ENCODE data around the gene POLL. TPM values are rescaled to one million over a fixed set of nuclear protein-coding genes. Genes with fewer than 3 reads are reported as not detected.

The POLL gene
- total RNA-seq, 1 donor from 2014 or later: 47.3 TPM

DNA sequence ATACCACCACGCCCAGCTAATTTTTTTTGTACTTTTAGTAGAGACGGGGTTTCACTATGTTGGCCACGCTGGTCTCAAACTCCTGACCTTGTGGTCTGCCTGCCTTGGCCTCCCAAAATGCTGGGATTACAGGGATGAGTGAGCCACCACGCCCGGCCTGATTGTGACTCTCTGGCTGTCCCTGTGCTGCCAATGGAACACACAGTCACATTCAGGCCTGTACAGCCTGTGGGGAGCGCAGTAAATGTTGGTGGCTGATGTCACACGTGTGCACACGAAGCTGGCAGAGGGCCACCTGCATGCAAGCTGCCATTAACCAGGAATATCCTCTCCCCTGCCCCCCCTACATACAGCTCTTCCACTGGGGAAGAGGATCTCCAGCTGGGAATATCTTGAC lies 22.1 kb downstream of the POLL start:
- Mint-ChIP-seq H3K27ac (no peak overlapping the region), H3K4me1 (peaks cover 21% of the 10 kb centered on the region), H3K27me3 (ENCODE audit: low read depth) (peaks cover 89% of the 10 kb centered on the region), H3K4me3 (peak overlapping the region; percentile 35), H3K36me3 (no peaks in the 10 kb centered on the region), H3K9me3 (no peaks in the 10 kb centered on the region)
- TF ChIP-seq, protein P1, sequence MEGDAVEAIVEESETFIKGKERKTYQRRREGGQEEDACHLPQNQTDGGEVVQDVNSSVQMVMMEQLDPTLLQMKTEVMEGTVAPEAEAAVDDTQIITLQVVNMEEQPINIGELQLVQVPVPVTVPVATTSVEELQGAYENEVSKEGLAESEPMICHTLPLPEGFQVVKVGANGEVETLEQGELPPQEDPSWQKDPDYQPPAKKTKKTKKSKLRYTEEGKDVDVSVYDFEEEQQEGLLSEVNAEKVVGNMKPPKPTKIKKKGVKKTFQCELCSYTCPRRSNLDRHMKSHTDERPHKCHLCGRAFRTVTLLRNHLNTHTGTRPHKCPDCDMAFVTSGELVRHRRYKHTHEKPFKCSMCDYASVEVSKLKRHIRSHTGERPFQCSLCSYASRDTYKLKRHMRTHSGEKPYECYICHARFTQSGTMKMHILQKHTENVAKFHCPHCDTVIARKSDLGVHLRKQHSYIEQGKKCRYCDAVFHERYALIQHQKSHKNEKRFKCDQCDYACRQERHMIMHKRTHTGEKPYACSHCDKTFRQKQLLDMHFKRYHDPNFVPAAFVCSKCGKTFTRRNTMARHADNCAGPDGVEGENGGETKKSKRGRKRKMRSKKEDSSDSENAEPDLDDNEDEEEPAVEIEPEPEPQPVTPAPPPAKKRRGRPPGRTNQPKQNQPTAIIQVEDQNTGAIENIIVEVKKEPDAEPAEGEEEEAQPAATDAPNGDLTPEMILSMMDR (IDR thresholded peaks at IDR 0.05; ENCODE audit: unreplicated experiment): no peak
- no peak for DNase-seq (ENCODE audit: low spot score in 2 of 2, unreplicated experiment in 2 of 2)

DNA sequence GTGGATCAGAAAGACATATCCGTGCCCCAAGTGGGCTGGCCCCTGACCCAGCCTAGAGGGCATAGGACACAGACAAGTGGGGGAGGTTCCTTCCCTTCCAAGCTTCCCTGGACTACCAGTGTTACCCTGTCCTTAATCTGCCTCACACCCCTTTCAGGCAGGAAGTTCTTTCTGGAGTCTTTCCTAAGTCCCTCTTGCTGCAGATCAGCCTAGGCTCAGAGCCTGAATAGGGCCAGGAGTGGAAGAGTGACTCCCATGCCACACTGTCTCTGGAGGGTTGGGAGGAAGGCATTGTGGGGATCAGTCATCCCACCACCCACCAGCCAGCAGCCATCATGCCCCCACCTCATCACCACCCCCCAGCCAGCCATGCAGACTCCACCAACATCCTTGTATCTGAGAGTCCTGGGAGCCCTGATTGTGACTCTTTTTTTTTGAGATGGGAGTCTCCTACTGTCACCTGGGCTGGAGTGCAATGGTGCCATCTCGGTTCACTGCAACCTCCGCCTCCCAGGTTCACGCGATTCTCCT lies 22.6 kb downstream of the POLL start:
- Mint-ChIP-seq H3K36me3 (no peaks in the 10 kb centered on the region), H3K27me3 (ENCODE audit: low read depth) (peaks cover 84% of the 10 kb centered on the region)

DNA sequence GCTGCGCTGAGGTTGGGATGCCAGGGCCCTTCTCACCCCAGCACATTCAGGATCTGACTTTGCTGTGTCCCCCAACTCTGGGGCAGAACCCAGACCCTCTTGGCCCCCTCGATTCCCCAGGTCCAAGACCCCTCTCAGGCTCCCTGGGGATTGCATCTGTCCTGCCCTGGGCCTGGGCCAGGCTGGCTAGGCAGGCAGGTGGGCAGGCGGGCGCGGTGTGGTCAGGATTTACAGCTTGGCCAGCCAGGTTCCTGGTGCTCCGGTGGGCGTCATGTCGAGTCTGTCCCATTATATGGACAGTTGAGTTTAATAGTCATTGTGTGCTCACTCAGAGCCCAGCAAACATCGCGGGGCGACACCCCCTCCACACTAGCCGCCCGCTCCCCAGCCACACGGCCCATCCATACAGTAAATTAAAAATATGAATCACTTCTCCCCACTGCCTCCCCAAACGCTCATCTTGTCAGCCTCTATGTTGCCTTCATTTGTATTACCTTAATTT lies 23.5 kb downstream of the POLL start:
- peak in 1 of 2 experiments; percentile 27 for DNase-seq (ENCODE audit: low spot score in 2 of 2, unreplicated experiment in 2 of 2)
- H3K27me3 Mint-ChIP-seq (ENCODE audit: low read depth): peaks cover 77% of the 10 kb centered on the region
- H3K4me1 Mint-ChIP-seq: peaks cover 19% of the 10 kb centered on the region
- no peak overlapping the region for H3K27ac Mint-ChIP-seq
- no peak overlapping the region for H3K4me3 Mint-ChIP-seq
- TF ChIP-seq, protein P1 (IDR thresholded peaks at IDR 0.05; ENCODE audit: unreplicated experiment): no peak
- no peaks in the 10 kb centered on the region for H3K36me3 Mint-ChIP-seq
- no peaks in the 10 kb centered on the region for H3K9me3 Mint-ChIP-seq

More for the DNA sequence above, 22.6 kb downstream of the POLL start:
- no peak overlapping the region for H3K27ac Mint-ChIP-seq
- H3K9me3 Mint-ChIP-seq: no peaks in the 10 kb centered on the region
- H3K4me1 Mint-ChIP-seq: peaks cover 20% of the 10 kb centered on the region
- TF ChIP-seq, protein P1 (IDR thresholded peaks at IDR 0.05; ENCODE audit: unreplicated experiment): no peak
- no peak for DNase-seq (ENCODE audit: low spot score in 2 of 2, unreplicated experiment in 2 of 2)
- no peak overlapping the region for H3K4me3 Mint-ChIP-seq

DNA sequence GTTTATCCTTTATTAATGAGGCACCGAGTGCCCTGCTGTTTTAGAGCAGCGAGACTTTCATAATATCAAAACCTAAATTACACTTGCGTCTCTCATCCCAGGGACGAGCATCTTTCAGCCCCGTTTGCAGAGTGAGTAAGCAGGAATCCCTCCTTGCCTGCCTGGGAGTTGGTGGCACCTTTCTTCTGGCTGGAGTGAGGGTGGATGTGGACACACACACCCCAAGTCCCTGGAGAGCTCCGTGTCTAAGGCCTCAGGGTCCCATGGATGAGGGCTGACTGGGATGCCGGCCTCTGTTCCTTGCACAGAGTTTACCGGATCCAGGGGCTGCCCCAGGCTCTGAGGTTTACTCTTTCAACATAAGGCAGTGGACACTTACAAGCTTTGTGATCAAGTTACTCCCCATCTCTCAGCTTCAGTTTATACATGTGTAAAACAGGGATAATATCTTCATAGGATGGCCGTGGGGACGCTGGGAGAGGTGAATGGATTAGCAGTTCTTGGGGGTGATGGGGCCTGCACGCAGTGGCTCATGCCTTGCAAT lies 24.5 kb downstream of the POLL start:
- Mint-ChIP-seq H3K36me3 (no peaks in the 10 kb centered on the region), H3K27me3 (ENCODE audit: low read depth) (peaks cover 67% of the 10 kb centered on the region), H3K27ac (no peak overlapping the region), H3K4me1 (peaks cover 23% of the 10 kb centered on the region), H3K9me3 (no peaks in the 10 kb centered on the region), H3K4me3 (no peak overlapping the region)
- TF ChIP-seq, protein P1 (IDR thresholded peaks at IDR 0.05; ENCODE audit: unreplicated experiment): no peak
- DNase-seq (ENCODE audit: low spot score in 2 of 2, unreplicated experiment in 2 of 2): peak in 1 of 2 experiments; percentile 22

DNA sequence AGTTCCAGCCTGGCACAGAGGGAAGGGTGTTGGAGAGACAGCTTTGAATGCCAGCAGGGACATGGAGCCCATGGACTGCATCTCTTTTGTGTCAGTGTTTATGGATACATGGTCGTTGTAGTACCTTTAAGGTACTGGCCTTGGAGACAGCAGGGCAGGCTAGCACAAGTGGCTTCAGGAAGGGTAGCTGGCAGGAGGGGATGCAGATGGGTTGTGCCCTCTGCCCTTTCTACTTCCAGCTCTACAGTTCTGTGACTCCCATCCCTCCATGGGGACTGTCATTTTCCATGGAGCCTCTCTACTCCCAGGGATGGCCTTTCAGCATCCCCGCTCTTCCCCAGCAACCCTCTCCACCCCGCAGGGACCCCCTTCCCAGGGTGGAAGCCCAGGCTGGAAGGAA lies 25.1 kb downstream of the POLL start:
- peak in 1 of 2 experiments; percentile 10 for DNase-seq (ENCODE audit: low spot score in 2 of 2, unreplicated experiment in 2 of 2)
- Mint-ChIP-seq H3K9me3 (no peaks in the 10 kb centered on the region), H3K27me3 (ENCODE audit: low read depth) (peaks cover 61% of the 10 kb centered on the region), H3K27ac (no peak overlapping the region), H3K36me3 (no peaks in the 10 kb centered on the region), H3K4me3 (no peak overlapping the region), H3K4me1 (peaks cover 23% of the 10 kb centered on the region)
- TF ChIP-seq, protein P1 (IDR thresholded peaks at IDR 0.05; ENCODE audit: unreplicated experiment): no peak
